NCI-H345 (cell line): ENCODE results near the gene LRRC8E.
"Not testable (repeated sequence)": the region's sequence is repeated elsewhere in the genome, so short reads cannot be mapped to it uniquely, and the experiment has no call there.

Source experiments
- DNase-seq: peaks from one replicate; lab custom pipeline; 2025; lab: John Stamatoyannopoulos, UW

The LRRC8E gene

DNA sequence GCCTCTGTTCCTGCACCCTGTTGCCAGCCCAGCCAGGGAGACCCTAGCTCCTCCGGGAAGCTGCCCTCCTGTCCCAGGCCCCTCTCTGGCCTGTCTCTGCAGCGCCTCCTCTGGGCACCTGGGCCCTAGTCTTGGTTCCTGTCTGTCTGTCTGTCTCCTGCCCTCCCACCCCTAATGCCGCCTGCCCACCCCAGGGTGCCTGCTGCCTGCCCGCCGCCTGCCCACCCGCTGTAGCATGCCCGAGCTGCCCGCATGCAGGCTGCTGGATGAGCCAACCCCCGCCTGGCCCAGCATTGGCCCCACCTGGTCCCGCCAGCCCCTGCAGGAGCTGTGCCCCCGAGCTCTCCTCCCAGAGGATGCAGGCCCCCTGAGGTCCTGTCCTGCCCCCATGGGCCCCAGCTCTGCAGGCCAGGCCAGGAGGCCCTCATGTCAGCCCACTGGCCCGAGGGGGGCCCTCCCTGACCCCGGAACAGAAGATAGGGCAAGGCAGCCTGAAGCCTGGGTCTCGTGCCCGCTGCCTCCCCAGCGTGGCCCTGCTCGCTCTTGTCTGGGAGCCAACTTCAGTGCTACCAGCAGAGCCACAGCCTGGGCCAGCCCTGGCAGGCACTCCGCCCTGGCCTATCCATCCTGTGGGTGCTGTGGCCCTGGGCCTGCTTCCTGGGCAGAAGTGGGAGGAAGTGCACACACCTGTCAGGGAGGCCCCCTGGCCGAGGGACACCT, 20.6 kb downstream of the LRRC8E start:
- DNase-seq = no peak

DNA sequence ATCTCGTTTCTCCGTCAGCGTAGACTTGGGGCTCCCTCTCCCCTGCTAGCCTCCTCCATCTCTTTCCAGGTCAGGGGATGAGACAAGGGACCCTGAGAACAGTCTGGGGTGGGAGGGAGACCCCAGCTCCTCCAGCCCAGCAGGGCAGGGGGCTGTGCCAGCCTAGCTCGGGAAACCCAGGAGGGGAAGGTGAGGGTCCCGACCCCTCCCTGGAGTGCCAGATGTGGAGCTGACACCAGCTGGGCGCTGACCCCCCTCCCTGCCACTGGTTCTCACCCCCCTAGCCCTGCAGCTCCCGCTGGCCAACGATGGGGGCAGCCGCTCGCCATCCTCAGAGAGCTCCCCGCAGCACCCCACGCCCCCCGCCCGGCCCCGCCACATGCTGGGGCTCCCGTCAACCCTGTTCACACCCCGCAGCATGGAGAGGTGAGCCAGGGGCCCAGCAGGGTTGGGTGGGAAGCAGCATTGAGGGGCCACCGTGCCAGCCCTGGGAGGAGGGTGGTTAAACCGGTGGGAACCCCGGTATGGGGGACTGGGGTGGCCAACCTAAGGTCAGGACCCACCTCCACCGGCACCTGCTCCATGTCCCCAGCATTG, 21.3 kb downstream of the LRRC8E start:
- DNase-seq = no peak

DNA sequence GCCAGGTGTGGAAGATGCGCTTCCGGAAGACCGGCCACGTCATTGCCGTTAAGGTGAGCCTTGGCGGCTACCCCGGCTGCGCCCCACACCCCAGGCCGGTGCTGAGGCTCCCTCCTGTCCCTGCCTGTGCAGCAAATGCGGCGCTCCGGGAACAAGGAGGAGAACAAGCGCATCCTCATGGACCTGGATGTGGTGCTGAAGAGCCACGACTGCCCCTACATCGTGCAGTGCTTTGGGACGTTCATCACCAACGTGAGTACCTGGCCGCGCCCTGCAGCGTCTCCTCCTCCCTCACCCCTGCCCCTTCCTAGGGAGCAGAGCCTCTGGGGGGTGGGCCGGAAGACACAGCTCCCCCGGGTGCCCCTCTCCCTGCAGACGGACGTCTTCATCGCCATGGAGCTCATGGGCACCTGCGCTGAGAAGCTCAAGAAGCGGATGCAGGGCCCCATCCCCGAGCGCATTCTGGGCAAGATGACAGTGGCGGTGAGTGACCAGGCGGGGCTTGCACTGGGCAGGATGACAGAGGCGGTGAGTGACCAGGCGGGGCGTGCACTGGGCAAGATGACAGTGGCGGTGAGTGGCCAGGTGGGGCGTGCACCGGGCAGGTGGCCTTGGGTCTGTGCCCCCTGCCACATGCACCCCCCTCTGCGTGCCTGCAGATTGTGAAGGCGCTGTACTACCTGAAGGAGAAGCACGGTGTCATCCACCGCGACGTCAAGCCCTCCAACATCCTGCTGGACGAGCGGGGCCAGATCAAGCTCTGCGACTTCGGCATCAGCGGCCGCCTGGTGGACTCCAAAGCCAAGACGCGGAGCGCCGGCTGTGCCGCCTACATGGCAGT, 22.2 kb downstream of the LRRC8E start:
- no peak for DNase-seq

DNA sequence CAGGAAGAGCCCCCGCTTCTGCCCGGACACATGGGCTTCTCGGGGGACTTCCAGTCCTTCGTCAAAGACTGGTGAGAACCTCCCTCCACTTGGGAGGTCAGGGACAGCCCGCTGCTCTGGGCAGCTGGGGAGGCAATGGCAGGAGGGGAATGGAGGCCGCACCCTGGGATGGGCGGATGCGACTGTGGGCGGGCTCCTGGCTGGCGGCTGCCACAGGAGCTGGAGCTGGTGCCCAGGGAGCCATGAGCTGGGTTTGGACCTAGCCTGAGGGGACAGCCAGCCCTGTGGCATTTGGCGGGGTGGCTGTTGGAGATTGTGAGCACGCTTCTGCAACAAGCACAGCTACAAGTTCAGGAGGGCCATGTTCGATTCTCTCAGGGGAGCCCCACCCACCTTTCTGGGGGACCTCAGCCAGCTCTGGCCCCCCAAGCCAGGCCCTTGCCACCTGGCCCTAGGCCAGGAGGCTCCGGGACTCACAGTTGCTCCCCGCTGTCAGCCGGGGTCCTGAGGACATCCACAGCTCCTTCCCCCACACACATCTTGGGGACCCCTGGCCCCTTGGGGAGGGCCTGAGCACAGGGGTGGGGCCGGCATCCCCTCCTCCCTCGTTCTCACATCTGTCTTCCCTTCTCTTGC, 23.3 kb downstream of the LRRC8E start:
- DNase-seq = no peak

DNA sequence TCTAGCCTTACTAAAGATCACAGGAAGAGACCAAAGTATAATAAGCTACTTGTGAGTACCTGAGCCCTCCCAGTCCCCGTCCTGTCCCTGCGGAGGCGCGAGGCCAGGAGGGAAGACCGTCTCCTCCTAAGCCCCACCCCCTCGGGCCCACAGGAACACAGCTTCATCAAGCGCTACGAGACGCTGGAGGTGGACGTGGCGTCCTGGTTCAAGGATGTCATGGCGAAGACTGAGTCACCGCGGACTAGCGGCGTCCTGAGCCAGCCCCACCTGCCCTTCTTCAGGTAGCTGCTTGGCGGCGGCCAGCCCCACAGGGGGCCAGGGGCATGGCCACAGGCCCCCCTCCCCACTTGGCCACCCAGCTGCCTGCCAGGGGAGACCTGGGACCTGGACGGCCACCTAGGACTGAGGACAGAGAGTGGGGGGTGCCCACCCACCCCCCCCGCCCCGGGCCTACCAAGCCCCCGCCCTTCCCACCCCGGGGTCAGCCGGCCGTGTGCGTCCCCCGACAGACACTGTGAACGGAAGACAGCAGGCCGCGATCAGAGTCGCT, 23.9 kb downstream of the LRRC8E start:
- no peak for DNase-seq

DNA sequence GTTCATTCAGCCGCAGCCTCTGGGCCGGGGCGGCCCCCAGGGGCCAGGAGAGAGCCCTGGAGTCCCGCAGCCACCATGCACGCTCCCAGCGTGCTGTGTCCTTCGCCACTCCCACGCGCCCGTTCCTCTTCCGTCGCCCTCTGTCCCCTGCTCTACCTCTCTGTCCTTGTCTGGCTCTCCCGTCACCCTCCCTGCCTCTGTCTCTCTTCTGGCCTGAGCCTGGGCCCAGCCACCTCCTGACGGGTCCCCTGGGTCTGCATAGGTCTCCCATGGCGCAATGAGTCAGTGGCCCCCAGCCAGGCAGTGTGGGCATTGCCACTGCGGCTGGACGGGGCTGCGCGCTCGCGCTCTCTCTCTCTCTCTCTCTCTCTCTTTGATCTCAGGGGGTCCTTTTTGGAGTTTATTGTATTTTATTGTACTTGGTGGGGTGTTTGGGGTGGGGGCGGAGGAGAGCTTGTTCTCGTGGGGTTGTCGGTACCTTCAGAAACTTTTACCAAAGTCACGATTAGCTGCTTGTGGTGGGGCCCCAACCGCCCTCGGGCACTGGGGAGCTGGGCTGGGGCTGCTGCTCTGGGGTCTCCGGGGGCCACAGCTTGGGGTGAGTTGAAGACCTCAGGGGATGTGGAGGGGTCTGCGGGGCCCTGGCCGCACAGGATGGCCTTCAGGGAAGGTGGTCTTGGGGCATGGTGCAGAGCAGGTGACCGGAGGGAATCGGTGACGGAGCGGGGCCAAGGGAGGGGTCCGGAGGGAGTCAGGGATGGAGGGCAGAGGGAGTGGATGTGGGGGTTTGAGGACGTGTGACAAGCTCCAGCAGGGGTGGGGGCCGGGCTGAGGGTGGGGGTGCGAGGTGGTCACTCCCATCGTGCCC, 24.6 kb downstream of the LRRC8E start:
- no peak for DNase-seq

DNA sequence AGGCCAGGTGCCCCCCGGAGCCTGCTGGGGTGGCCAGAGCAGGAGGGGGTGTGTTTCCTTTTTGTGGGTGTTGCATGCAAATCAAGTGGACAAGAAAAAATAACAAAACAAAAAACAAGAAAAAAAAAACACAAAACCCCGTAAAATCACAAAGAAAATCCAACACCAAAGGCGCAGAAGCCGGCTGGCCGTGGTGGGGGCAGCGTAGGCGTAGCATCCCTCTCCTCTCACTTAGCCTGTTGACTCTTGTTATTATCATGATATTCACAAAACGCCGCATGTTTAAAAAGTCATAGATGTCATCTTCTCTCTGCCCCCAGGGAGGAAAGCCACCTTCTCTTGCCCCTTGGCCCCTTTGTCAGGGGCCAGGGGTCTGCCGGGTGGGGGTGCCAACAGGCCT, 25.3 kb downstream of the LRRC8E start:
- DNase-seq = no peak

DNA sequence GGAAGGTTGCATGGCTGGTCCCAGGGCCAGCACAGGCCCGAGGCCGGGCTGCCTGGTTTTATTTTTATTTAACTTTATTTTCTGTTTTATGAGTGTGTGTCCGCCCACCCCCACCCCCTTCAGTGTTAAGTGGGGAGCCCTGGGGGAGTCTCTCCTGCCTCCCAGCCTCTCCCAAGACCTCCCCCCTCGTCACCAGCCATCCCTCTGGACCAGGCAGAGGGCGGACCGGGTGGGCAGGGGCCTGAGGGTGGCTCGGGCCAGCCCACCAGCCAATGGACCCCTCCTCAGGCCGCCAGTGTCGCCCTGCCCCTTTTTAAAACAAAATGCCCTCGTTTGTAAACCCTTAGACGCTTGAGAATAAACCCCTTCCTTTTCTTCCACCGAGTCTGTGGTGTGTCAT, 25.8 kb downstream of the LRRC8E start:
- DNase-seq = no peak

DNA sequence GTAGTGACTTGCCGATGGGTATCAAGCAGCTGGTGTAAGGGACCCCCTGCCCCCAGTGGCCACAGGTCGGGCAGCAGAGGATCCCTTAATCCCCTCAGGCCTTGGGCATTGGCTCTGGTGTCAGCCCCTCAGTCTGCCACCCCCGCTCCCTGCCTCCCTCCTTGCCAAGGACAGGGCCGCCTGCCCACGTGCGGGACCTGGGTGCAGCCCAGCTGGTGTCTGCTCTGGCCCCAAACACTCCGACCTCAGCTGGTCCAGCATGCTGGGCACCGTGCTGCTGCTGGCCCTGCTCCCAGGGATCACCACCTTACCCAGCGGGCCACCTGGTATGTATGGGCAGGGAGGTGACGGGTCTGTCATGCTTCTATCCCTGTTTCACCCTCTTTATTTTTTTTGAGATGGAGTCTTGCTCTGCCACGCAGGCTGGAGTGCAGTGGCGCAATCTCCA, 26.3 kb downstream of the LRRC8E start, which contains the start of gene TGFBR3L:
Gene TGFBR3L, plus strand, starts transcription at position 233 of the 448 bp plus-strand sequence.
- DNase-seq = no peak

DNA sequence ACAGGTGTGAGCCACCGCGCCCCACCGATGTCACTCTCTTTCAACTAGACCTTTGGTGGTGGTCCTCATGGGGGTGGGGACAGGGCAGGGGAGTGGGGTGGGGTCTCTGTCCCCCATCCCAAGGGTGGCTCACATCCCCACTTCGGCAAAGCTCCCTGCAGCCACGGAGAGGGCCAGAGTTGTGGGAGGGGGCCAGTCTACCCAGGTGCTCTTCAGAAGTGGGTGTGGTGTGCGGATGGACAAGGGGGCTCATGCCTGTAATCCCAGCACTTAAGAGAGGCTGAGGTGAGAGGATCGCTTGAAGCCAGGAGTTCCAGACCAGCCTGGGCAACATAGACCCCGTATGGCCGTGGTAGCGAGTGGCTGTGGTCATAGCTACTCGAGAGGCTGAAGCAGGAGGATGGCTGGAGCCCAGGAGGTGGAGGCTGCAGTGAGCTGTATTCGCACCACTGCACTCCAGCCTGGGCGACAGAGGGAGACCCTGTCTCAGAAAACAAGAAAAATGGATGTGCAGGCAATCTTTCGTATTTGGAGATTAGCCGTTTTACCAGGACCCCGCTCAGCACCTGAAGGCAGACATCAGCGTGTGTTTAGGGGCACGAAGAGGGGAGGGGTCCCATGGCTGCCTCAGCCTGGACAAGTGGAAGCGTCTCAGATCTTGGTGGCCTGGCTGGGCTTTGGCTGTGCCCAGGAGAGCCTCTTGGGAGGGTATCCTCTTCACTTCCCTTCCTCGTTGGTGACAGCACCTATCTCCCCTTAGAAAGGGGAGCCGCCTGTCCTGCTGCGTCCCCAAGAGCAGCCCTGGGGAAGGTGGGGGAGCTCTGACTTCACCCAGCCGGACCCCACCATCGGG, 27.2 kb downstream of the LRRC8E start:
- DNase-seq = no peak

DNA sequence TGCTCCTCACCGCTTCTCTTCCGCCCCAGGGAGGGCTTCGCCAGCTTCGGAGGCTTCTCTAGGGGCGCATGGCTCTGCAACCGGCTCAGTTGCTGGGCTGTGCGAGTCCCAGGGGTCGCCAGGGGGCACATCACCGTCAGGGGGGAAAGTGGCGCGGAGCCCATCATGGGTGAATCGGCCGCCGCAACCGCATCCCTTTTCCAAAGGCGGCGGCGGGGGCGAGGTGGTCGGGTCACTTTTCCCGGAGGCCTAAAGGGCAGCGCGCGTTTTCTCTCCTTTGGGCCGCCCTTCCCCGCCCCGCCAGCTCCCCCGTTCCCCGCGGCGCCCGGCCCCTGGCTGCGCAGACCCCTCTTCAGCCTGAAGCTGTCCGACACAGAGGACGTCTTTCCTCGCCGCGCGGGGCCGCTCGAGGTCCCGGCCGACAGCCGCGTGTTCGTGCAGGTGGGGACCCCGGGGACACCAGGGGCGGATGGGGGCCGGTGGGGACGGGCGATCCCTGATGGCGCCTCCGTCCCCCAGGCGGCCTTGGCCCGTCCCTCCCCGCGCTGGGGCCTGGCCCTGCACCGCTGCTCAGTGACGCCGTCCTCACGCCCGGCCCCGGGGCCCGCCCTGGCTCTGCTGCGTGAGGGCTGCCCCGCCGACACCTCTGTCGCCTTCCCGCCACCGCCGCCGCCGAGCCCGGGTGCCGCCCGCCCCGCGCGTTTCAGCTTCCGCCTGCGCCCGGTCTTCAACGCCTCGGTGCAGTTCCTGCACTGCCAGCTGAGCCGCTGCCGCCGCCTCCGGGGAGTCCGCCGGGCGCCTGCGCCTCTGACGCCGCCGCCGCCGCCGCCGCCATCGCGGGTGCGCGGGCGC, 28.0 kb downstream of the LRRC8E start:
- DNase-seq = no peak

DNA sequence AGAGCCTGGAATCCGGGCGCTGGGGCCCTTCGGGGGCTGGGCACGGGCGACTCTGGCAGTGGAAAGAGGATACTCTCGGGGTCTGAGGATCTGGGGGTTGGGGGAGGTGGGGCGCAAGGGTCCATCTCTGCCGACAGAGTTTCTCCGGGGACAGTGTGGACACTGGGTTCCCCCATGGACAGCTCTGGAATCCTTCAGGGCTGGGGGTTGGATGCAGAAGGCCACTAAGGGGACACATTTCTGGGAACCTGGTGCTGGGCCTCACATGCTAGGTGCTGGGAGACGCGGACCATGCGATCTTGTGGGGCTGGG, 28.6 kb downstream of the LRRC8E start:
- DNase-seq = no peak

DNA sequence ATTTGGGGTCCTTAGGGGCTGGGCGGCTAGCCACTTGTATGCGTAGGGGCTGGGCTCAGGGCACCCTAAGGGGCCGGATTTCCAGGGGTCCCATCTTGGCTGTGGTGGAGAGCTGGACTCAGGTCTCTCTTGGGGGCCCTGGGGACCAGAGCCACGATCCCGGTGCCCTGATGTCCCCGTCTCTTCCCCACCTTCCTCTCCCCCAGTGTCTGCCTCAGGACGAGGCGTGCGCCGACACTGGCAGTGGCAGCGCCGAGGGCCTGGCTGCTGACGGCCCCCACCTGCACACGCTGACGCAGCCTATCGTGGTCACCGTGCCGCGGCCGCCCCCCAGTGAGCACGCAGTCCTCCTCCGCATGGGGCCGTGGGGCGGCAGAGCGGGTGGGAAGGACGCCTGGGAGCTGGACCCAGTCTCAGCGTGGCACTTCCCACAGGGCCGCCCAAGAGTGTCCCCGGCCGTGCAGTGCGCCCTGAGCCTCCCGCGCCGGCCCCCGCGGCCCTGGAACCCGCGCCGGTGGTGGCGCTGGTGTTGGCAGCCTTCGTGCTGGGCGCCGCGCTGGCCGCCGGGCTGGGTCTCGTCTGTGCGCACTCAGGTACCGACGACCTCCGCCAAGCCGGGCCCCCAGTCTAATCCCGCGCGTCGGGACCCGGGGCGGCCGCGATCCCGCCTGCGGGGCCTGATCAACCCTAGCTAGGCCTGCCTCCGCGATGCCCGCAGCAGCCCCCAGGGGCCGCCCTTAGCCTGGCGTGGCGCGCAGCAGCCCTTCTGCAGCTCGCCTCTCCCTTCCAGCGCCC, 29.2 kb downstream of the LRRC8E start:
- peak; percentile 47 for DNase-seq

DNA sequence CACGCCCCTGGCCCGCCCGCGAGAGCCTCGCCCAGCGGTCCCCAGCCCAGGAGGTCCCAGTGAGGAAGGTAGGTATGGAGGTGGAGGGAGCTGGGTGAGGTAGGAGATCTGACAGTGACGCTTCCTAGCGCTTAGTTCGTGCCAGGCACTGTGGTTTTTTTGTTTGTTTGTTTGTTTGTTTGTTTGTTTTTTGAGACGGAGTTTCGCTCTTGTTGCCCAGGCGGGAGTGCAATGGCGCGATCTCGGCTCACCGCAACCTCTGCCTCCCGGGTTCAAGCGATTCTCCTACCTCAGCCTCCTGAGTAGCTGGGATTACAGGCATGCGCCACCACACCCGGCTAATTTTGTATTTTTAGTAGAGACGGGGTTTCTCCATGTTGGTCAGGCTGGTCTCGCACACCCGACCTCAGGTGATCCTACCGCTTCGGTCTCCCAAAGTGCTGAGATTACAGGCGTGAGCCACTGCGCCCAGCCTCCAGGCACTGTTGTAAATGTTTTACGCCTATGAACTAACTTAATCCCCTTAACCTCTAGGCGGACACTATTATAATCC, 29.8 kb downstream of the LRRC8E start:
- DNase-seq = not testable (repeated sequence)

DNA sequence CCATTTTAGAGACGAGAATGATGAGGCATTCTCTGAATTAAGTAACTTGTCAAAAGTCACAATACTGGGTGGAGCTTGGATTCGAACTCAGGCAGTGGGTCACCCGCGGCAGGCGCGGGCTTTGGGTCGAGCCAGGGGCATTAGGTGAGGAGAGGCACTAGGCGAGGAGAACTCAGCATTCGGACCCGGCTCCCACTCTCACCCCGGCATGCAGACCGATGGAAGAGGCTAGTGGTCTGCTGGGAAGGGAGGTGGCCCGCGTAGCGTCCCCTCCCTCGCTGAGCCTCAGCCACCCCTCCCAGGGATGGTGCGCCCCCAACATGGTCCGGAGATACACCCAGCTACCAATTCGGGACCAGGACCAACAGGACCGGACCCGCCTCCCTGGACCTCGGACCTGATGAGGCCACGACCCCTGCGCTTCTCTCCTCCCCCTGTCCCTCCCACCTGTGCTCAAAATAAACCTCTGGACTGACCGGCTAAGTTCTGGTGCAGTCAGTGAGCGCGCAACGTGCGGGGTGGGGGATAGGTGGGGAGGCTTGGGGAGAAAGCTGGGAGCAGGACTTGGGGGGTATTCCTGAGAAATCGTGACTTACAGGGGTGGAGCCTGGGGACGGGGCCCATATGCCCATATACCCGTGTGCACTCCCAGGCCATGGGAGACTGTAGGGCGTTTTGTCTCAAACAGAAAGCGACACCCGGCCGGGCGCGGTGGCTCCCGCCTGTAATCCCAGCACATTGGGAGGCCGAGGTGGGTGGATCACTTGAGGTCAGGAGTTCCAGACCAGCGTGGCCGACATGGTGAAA, 30.5 kb downstream of the LRRC8E start:
- no peak for DNase-seq

DNA sequence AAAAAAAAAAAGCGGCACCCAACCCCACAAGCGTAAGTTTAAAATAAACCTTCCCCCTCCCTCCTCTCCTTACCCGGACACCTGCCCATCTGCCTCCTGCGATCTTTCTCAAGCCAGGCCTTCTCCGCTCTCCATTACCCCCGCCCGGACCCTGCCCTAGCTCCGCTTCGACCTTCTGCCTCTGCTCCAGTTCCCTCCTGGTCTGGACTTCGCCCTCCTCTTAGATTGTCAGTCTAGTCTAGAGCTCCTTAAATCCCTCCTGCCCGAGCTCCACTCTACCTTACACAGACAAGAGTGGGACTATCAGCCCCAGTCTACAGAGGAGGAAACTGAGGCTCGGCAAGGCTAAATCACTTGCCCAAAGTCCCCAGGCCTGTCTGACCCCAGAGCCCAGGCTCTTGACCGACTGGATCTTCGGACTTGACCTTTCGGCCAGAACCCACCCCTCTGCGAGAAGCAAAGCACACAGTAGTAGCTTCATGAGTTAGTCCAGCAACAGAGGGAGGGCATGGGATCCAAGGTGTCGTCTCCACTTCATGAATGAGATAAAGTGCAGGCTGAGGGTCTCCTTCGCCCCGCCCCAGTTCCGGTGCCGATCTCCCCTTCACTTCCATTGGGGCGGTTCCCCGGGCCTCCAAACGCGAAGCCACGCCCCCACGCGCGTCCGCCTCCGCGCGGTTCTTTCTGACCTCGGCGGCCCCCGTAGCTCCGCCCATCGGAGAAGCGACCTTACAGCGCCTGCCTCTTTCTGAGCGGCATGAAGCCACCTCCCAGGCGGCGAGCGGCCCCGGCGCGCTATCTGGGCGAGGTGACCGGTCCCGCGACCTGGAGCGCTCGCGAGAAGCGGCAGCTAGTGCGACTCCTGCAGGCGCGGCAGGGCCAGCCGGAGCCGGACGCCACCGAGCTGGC, 31.6 kb downstream of the LRRC8E start, which contains the start of gene SNAPC2:
Gene SNAPC2, plus strand, starts transcription at position 729 of the 909 bp plus-strand sequence. Its CDS starts 29 bp downstream, at position 758.
- peak; percentile 94 for DNase-seq
